GM10847 (cell line): ENCODE data around the gene AGBL3.

Source experiments
- POLR2A ChIP-seq: IDR thresholded peaks from 2 replicates; pipeline ENCODE4 v1.6.1; 2011; ENCODE audit not compliant: insufficient read length; ENCODE audit errors: extremely low read depth

AGBL3 gene

DNA sequence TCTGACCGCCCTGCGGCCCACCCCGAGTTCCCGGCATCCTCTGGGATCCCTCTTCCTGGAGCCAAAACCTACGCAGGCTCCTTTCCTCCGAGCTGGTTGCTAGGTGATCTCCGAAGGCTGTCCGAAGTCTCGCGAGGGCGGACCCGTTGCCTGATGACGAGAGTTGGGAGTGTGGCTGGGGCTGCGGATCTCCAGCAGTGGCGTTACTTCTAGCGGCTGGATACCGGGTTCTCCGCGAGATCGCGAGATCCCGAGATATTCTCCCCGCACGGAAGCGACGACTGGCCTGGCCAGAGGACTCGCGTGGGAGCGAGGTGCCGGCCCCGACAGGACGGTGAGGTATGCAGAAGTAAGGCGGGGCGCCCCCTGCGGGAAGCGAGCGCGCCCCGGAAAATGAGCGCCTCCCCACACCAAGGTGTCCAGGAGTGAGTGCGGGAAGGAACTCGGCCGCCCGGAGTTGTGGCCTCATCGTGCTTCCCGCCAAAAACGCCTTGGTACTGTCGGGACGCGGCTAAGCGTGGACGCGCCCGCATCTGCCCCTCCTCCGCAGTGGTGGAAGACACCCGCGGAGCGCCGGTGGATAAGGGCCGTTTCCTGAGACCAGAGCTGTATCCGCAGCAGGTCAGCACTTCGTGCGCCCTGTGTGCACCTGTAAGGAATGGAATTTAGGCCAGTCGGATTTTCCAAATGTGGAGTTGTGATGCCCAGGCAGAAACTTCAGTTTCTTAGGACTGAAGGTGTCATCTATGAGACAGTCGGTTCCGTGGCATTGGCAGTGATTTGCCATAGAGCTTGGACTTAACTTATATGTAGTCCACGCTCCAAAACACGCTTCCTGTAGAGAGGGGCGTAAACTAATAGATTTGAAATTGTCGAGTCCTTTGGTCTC lies at the start of gene AGBL3:
AGBL3 (plus strand) TSS at position 146 of the 889 bp plus-strand sequence. CDS start 1,426 bp downstream, outside the sequence.
- TF ChIP-seq POLR2A = peak; percentile 59

DNA sequence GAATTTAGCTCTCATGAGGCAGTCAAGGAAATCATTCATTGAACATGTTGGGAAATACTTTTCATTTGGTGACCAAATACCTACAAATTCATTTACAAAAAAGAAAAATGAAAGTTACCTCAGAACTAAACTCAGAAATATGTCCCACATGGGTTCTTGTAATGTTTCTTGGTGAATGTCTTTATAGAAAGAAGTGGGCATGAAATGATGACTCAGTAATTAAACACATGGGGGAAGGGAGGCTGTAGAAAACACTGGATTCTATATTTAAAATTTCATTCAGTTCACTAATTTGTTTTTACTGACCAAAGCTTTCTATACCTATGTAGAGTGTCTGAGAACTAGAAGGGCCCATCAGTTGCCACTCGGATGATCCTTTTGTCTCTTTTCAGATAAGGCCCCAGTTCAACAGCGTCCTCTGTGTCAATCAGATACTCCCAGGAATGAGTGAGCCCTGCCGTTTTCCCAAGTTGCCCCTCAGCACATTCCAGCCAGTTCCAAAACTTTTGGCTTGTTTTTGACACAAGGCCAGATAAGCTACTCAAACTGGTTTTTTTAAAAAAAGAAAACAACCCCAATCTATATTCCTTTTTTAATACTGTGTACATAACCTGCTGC lies 49.3 kb upstream of the AGBL3 start:
- TF ChIP-seq POLR2A = no peak

DNA sequence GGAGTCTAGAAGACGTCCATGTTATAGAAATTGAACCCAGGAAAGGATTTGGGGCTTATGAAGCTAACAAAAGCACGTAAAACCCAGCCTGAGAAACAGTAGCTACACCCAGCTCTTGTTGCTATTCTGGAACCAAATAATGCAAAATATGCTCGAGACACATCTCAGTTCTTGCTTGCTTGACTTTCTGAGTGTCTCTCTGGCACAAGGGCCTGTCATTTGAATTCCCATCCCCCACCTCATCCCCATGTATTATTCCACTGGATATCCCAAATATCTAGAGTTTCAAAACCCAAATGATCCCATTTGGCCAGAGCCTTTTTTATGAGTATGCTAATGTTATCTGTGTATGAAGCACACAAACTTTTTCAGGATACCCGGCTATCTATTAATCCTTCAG lies 48.2 kb upstream of the AGBL3 start:
- TF ChIP-seq POLR2A = no peak

- no peak for TF ChIP-seq POLR2A
Measured at GRCh38 chr7:134939136-134939535, 47.2 kb upstream of the AGBL3 start.

DNA sequence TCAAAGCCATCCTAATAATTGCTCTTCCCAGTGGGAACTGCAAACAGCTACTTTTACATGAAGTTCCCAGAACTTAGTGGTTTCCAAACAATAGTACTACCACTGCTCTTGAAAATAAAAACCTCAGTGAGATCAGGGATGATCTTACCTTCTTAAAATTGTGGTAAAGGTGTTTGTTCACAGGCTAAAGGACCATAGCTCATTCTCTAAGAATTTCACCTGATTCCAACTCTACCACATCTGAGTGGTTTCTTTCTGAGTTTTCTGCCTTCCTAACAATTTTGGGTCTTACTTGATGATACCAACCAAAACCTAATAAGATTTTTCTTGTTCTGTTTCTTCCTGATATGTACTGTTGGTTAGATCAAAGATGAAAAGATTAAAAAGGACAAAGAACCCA lies 45.6 kb upstream of the AGBL3 start:
- no peak for TF ChIP-seq POLR2A

GRCh38 chr7:134941185-134941900 lies 45.0 kb upstream of the AGBL3 start:
- TF ChIP-seq POLR2A = no peak

GRCh38 chr7:134941952-134942351 lies 44.4 kb upstream of the AGBL3 start:
- TF ChIP-seq POLR2A = no peak

DNA sequence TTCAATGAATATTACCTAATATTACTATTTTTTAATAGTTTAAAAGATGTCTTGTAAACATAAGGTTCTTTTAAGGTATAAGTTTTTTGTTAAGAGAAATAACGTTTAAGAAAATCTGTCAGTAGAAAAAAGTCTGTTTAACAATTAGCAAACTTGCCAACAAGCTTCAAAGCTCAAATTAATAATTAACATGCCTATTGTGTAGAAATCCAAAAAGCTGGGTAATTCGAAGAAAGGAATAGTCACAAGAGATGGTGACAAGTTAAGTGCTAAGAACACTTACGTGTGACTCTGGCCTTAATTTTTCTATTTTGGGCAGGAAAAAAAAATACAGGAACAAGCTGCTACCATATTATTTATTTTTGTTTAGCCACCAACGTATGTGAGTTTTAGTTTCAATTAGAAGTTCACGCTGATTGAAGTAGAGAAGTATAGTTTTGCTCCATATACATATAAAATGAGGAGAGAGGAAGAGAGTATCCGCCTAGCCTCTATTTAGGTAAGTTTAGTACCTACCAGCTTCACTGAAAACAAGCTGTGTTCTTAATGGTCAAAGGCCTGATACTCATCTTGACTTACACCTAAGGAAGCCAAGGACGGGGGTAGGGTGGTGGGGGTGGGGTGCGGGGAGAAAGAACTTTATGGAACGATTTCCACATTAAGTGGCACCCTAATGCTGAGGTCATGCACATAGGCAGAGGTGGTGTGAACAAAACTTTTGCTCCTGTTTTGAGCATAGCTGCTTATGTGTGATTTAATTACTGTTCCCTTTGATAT lies 43.4 kb upstream of the AGBL3 start:
- no peak for TF ChIP-seq POLR2A

DNA sequence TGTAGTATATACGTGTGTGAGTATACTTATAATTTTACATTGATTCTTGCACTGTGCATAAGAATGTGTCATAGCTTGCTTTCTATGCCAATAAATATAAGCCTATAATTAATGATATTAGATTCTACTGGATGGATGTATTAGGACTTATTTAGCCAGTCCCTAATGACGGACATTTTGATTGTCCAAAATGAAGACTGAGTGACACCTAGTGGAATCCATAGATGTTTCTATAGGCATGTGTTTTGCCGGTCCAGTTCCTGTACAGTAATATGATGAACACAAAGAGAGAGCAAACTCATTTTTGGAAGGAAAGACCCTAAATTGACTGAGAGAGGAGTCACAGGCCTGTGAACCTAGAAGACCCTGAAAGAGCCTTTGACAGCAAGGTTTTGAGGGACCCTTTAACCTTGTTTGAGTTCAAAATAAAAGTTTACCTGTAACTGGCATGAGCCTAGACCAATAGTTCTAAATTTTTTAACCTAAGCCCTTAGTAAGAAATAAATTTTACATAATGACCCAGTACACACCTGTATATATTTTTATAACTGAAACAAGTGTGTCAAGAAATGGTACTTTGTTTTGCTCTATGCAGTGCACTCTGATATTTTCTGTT lies 42.4 kb upstream of the AGBL3 start:
- no peak for TF ChIP-seq POLR2A

- TF ChIP-seq POLR2A = no peak
Measured at GRCh38 chr7:134945691-134946090, 40.6 kb upstream of the AGBL3 start.

- TF ChIP-seq POLR2A = no peak
Measured at GRCh38 chr7:134946260-134946659, 40.0 kb upstream of the AGBL3 start.

DNA sequence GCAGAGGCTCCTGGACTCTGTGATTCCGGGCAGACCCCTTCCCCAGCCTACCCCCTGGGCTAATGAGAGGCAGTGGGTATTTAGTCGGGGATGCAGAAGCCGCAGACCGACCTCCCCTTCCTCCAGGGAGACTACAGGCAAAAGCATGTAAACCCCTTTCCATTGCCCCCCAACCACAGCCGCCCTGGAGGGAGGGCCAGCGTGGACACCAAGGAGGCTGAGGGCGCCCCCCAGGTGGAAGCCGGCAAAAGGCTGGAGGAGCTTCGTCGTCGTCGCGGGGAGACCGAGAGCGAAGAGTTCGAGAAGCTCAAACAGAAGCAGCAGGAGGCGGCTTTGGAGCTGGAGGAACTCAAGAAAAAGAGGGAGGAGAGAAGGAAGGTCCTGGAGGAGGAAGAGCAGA lies 39.0 kb upstream of the AGBL3 start:
- TF ChIP-seq POLR2A = no peak

DNA sequence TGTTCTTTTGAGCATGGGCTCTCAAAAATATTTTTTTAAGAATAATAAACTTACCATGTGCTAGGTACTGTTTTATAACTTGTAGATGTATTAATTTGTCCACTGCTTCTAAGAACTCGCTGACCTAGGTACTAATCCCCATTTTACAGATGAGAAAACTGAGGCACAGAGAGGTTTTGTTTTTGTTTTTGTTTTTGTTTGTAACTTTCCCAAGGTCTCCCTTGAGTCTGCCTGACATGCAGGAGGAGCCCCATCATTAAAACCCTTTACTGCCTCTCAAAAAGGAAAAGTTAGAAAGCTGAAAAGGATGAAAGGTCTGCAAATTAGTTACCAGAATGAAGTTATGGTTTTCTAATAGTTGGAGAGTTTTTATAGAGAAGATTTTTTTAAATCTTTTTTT lies 38.5 kb upstream of the AGBL3 start:
- TF ChIP-seq POLR2A = no peak

DNA sequence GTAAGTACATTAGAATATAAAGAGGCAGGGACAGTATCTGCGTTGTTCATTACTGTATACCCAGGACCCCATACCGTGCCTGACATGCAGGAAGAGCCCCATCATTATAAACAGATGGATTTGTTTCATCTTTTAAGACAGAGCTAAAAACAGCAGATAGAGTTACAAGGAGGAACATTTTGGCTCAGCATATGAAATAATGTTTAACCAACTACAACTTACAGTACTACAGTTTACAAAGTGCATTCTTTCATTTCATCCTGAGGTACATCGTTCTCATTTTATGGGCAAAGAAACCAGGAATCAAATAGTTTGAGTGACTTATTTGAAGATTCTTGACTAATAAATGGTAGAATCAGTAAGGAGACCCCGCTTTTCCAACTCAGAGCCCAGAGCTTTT lies 38.1 kb upstream of the AGBL3 start:
- TF ChIP-seq POLR2A = no peak

DNA sequence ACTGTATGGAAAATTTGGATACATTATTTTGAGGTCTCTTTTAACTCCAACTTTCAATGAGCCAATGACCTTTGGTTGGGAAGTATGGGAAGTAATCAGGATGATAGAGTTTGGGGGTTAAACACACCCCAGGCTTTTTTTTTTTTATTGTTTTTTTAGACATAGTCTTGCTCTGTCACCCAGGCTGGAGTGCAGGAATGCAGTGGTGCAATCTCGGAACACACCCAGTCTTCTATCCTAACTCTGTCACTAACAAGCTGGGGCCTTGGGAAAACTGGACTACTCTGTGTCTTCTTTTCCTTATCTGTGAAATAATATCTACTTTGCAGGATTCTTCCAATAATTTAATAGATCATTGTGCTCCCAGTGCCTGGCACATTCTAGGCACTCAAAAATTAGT lies 37.6 kb upstream of the AGBL3 start:
- TF ChIP-seq POLR2A = no peak
